COLO668 (cell line): ENCODE results near the gene RAB26.

Source experiments
- DNase-seq: peaks from one replicate; lab custom pipeline; 2025; ENCODE audit not compliant: unreplicated experiment; lab: John Stamatoyannopoulos, UW

The RAB26 gene

DNA sequence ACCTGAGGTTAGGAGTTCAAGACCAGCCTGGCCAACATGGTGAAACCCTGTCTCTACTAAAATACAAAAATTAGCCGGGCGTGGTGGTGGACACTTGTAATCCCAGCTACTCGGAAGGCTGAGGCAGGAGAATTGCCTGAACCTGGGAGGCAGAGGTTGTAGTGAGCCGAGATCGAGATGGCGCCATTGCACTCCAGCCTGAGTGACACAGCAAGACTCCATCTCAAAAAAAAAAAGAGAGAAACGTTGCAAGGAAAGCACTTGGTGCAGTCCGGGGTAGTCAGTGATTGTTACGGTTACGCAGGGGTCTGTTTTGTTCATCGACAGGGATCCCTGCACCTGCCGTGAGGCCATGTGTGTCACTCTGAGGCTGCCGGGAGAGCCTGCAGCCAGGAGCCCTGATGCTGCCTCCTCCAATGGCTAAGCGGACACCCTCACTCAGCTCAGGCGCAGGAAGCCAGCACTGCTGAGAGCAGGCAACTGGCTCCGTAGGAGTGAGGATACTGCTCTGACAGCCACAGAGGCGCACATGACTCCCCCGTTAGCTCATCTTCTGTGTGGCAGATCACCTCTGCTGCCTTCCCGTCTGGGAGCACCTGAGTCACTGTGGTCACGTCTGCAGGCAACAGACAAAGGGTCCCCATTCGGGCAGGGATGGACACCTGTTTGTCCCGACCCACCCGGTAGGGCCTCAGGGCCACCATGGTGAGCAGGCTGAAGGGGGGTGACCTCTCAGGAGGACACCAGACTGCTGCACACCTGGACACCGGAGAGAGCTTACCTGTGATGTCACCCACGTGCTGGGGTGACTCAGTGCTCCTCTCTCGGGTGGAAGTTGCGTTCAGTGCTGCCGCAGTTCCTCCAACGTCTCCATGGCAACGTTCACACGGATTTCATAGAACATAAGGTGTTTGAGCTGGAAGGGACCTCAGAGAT lies 5.2 kb upstream of the RAB26 start:
- DNase-seq, result peak; percentile 74

DNA sequence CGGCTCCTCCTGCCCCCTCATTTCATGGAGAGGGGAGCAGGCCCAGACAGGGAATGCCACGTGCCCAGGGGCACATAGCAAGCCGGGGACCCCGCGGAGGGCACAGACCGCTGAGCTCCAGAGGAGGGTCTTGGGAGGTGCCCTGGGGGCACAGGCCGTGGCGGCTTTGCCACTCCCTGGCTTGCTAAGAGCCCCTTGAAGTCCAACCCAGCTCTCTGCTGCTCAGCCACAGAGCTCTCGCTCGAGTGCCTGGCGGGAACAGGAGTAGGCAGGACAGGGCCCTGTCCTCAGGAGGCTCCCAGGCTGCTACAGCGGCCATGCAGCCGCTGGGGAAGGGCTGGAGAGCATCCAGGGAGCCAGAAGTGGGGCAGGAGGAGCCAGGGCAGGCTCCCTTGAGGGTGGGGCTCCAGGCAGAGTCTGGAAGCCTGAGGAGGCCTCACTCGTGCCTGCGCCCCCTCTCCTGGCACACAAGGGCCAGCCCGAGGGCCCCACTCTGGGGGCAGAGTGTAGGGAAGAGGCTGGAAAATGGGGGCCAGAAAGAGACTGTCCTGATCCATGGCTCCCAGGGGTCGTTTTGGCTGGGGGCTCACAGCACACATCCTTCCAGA lies 4.4 kb upstream of the RAB26 start:
- DNase-seq, result peak; percentile 42

DNA sequence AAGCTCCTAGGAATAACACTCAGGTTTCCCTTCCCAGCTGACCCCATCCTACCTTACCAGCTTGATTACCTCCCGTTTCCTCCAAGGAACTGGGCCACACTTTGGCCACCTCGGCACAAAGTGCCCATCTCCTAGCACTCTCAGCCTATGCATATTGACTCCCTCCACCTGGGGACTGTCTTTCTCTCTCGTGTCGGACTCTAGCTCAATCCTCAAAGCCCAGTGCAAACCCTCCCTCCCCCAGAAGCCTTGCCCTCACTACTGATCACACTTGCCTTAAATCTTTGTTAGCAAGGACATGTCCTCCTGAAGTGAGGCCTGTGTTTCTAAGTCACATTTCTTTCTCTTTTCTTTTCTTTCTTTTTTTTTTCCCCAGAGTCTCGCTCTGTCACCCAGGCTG lies 2.6 kb upstream of the RAB26 start:
- no peak for DNase-seq

GRCh38 chr16:2147378-2147777 lies 1.0 kb upstream of the RAB26 start:
- no peak for DNase-seq

DNA sequence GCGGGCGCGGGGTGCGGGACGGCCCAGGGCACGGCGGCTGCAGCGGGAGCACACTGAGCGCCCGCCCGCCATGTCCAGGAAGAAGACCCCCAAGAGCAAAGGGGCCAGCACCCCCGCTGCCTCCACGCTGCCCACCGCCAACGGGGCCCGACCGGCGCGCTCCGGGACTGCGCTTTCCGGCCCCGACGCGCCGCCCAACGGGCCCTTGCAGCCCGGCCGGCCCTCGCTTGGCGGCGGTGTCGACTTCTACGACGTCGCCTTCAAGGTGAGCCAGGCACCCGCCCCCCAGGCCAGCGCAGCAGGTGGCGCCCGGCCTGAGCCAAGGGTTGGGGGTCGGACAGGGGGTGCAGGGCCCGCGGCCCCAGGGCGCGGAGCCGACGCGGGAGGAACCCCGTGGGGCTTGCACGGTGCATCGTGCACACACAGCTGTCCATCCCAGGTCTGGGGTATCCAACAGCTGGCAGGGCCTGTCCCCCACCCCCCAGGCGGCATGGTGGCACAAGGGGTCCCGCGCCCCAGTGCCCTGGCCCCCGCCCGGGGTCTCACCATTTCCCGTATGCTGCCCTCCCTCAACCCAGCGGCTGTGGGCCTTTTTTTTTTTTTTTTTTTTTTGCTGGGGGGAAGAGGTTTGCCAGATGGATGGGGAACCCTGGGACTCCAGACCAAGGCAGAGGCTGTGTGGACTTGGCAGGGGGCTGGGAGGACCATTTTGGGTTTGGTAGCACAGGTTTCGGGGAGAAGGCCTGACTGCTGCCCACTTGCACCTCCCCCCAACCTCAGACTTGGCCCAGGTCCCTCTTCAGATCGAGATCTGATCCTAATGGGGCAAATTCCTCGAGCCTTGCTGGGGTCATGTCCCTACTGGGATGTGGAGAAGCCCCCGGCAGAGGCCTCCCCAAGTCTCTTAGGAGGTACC lies 547 bp downstream of the RAB26 start:
- peak; percentile 69 for DNase-seq

DNA sequence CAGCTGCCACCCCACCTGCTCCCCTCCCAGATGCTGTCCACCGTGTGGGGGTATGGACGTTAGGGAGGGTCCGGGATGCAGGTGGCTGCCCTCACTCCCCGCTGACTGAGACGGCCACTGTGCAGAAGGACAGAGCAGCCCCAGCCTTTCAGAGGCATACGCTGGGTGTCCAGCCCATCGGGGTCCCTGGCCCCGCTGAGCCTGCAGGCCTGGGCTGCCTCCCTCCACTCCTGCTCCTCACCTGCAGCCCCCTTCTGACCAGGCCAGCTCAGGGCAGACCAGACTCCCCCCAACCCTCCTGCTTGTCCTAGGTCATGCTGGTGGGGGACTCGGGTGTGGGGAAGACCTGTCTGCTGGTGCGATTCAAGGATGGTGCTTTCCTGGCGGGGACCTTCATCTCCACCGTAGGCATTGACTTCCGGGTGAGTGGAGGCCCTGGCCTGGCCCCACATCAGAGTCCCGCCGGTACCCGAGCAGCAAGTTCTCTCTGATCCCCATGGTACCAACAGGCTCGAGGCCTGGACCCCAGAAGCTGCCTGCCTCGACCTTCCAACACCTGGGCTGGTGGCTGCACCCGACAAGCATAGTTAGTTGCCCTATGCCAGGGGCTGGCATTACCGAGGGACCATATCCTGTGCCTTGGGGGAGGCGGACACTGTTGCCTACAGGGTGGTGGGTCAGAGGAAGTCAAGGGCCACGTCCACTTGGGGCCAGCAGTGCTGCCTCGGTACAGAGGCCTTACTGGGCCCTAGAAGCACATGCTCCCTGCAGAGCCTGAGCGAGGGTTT lies 1.4 kb downstream of the RAB26 start:
- DNase-seq, result peak; percentile 37

- DNase-seq, result peak; percentile 81
Measured at GRCh38 chr16:2150418-2151187, 2.2 kb downstream of the RAB26 start.

- DNase-seq, result no peak
Measured at GRCh38 chr16:2151188-2152091, 3.0 kb downstream of the RAB26 start.

DNA sequence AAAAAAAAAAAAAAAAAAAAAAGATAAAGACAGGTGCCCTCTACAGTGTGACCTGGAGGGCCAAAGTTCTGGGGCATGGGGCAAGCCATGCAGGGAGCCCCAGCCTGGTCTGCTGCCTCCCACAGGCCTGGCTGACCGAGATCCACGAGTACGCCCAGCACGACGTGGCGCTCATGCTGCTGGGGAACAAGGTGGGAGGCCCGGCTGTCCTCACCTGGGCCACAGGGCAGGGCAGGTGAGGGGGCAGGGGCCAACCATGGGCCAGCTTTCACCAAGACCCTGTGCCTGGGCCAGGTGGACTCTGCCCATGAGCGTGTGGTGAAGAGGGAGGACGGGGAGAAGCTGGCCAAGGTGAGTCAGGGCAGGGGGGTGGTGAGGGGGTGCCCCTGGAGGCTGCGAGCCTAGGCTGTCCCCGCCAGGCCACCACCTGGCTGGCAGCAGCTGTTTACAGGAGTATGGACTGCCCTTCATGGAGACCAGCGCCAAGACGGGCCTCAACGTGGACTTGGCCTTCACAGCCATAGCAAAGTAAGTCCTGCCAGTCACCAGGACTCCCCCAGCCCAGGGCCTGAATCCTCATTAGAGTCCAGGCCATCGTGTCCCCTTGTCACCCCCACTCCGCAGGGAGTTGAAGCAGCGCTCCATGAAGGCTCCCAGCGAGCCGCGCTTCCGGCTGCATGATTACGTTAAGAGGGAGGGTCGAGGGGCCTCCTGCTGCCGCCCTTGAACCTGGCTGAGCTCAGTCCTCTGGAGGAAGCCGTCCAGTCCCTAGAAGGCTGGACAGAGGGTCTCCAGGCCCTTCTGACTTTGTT lies 4.5 kb downstream of the RAB26 start:
- DNase-seq, result peak; percentile 59

DNA sequence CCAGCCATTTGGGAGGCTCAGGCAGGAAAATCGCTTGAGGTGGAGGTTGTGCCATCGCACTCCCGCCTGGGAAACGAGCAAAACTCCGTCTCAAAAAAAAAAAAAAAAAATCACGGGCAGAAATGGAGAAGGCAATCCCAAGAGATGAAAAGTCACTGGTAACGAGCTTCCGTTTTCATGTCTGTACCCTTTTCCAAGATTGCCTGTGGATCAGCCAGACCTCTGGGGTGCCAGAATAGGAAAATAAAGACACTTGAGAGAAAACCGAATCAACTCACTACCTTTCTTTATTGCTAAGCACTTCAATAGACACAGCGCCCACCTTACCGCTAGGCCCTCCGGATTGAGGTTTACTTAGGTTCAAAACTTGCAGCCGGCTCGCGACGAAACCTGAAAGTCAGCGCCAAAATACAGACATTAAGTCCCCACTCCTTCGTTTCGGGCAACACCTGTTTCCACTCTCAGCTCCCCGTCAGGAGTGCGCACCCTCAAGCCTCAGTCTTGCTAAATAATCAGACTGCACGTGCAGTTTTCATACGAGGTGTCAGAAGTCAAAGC lies 6.2 kb downstream of the RAB26 start:
- DNase-seq, result no peak

GRCh38 chr16:2155091-2155950 lies 6.9 kb downstream of the RAB26 start, which contains the start of gene TRAF7:
TRAF7 (plus strand) TSS chr16:2155782; CDS start chr16:2163921, 8,139 bp downstream.
- DNase-seq, result peak; percentile 100

DNA sequence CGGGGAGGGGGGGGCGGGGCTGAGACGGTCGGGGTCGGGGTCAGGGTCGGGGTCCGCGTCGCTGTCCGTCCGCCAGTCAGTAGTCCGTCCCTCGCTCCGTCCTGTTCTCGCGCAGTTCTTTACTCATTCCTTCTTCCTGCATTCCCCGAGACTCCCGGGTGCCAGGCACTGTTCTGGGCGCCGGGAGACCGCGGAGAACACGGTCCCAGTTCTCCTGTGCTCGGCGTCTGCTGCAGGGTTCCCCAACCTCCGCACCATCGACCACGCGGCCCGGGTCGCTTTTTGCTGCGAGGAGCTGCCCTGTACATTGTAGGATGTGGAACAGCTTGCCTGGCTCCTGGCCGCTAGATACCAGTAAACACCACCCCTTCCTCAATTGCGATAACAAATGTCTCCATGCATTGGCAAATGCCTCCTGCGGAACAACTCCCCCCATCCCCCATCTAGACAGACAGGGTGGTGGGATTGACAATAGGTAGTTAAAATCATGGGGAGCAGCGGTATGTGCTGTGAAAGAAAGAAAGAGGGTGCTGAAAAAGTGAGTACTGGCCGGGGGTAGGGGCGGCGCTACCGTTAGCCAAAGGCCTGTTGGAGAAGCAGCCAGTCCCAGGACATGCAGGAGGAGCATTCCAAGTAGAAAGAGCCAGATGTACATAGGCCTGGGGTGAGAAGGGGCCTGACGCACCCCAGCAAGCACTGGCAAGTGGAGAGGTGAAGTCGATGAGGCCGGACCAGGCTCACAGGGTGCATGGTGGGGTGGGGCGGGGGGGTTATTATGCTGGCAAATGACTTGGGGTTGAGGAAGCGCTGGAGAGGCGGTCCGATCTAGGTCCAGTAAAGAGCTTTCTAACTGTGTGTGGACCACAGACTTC lies 7.8 kb downstream of the RAB26 start:
- DNase-seq, result peak; percentile 28

- DNase-seq, result no peak
Measured at GRCh38 chr16:2156849-2157224, 8.4 kb downstream of the RAB26 start.

DNA sequence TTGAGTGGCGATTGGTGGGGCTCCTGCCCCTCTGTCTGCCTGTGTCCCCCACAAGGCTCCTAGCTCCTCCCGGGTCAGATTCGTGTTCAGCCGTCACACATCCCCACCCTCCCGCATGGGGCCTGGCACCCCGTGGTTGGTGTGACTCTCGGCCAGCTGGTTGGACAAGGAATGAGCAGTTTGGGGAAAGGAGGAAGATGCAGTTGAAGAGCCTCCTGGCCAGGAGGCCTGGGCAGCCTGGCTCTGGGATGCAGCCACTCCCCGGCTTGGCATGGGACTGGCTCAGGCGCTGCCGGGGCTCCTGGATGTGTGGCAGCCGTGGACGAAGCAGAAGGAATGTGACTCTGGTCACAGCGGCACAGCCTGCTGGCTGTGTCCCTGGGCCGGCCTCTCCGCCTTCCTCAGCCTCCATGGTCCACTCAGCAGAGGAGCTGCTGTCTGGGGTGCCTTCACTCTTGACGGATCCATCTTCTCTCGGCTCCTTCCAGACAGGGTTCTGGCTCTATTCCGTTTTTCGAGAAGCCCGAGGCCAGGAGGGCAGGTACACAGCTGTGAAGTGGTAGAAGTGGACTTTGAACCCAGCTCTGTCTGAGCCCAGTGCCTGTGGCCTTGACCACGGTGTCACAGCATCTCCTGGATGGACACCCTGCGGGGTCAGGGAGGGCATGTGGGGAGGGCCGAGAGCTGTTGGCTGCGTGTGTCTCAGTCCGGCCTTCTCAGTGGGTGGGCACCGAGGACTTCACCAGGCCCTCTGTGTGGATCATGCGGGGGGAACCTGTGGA lies 9.2 kb downstream of the RAB26 start:
- DNase-seq, result peak; percentile 44

- DNase-seq, result no peak
Measured at GRCh38 chr16:2158262-2158638, 9.8 kb downstream of the RAB26 start.
